K562 (cell line): Measurements from ENCODE around the gene ASMTL. TPM values are rescaled to one million over a fixed set of nuclear protein-coding genes. Genes with fewer than 3 reads are reported as not detected.

Source experiments
- ATAC-seq: fragments of 200-7000 bp; cut with Tn5 transposase; 3 replicates; pipeline ENCODE4 v1.9.1; 2020; ENCODE audit warnings: moderate library complexity
- BruUV-seq: library from RNA; stranded (reverse); fragments of 400-500 nt; replicated peaks from 2 replicates; lab custom pipeline; 2021; lab: Mats Ljungman, UMichigan
- CTCF ChIA-PET: fragments of 300-600 bp; formaldehyde crosslinking; extraction: SDS; loops from one replicate; lab custom pipeline; 2021; ENCODE audit warnings: low intra/inter-chr PET ratio; lab: Yijun Ruan, JAX
- POLR2A ChIA-PET: fragments of 300-600, 350-650 bp; sonication (Branson Sonifier 250); formaldehyde crosslinking; extraction: SDS; loops from one replicate; lab custom pipeline; 2021; ENCODE audit warnings: antibody characterized with exemption, inconsistent platforms; lab: Yijun Ruan, JAX
- DNase-seq, 4 experiments: peaks; one replicate each; pipeline versions ENCODE4 v3.0.0 to v3.0.0-alpha.2; 2011 to 2018; ENCODE audit warnings: low spot score in 3 of 4, mixed read lengths in 3 of 4; ENCODE audit errors: extremely low read depth in 1 of 4
- FAIRE-seq: peaks from 2 replicates; lab custom pipeline; 2011; peaks lifted over from hg19 to GRCh38; lab: Jason Lieb, UNC
- H2AFZ ChIP-seq: 2 replicates; pipeline ENCODE4 v1.6.0; 2011; ENCODE audit warnings: low read depth, low read length, control low read depth, inconsistent platforms
- H3K27ac ChIP-seq: fragments of 200-600 bp; 3 replicates; pipeline ENCODE4 v1.8.0; 2011; ENCODE audit warnings: low read depth, mild to moderate bottlenecking, control low read depth, inconsistent platforms, low read length, moderate library complexity, mixed read lengths; ENCODE audit errors: extremely low read depth
- H3K27me3 ChIP-seq, 2 experiments: fragments of 300-600 bp in 1 of 2; 2 replicates in 1 of 2; 3 replicates in 1 of 2; pipeline versions ENCODE4 v1.6.0 to v1.8.0; 2011; ENCODE audit warnings: inconsistent platforms in 2 of 2, low read length in 2 of 2, mild to moderate bottlenecking in 1 of 2, mixed read lengths in 1 of 2, moderate library complexity in 1 of 2; ENCODE audit not compliant: control insufficient read depth in 2 of 2, insufficient read depth in 2 of 2
- H3K36me3 ChIP-seq: fragments of 300-600 bp; 3 replicates; pipeline ENCODE4 v1.8.0; 2011; ENCODE audit warnings: mild to moderate bottlenecking, low read length, inconsistent platforms; ENCODE audit not compliant: control insufficient read depth, insufficient read depth
- H3K4me1 ChIP-seq, 2 experiments: fragments of 200-600 bp in 1 of 2; replicated peaks in 1 of 2; 2 replicates in 1 of 2; 3 replicates in 1 of 2; pipeline versions ENCODE4 v1.5.1 to v1.8.0; 2011; ENCODE audit warnings: inconsistent platforms in 2 of 2, low read length in 2 of 2, mild to moderate bottlenecking in 1 of 2, mixed read lengths in 1 of 2, moderate library complexity in 1 of 2; ENCODE audit not compliant: control insufficient read depth in 2 of 2, insufficient read depth in 2 of 2
- H3K4me2 ChIP-seq: 2 replicates; pipeline ENCODE4 v1.6.1; 2011; ENCODE audit warnings: low read length, control low read depth, inconsistent platforms, mixed read lengths; ENCODE audit not compliant: insufficient read depth
- H3K4me3 ChIP-seq: fragments of 200-600 bp; sonication (generic), shearing (Covaris generic); 2 replicates; pipeline ENCODE4 v1.5.1; 2016; ENCODE audit warnings: control low read depth, inconsistent platforms
- H3K79me2 ChIP-seq: fragments of 200-600 bp; 3 replicates; pipeline ENCODE4 v1.8.0; 2011; ENCODE audit warnings: low read length, inconsistent platforms; ENCODE audit not compliant: control insufficient read depth, insufficient read depth
- H3K9ac ChIP-seq, 2 experiments: 2 replicates each; pipeline versions ENCODE4 v1.6.0 to v1.6.1; 2011; ENCODE audit warnings: low read depth in 2 of 2, low read length in 2 of 2, control low read depth in 1 of 2, inconsistent platforms in 1 of 2, mild to moderate bottlenecking in 1 of 2, mixed read lengths in 1 of 2; ENCODE audit not compliant: insufficient read depth in 1 of 2
- H3K9me1 ChIP-seq: one replicate; pipeline ENCODE4 v1.6.0; 2011; ENCODE audit warnings: inconsistent platforms, mild to moderate bottlenecking, low read length, moderate library complexity; ENCODE audit not compliant: control insufficient read depth, insufficient read depth
- H3K9me3 ChIP-seq: replicated peaks from 2 replicates; pipeline ENCODE4 v1.5.1; 2011; ENCODE audit warnings: low read depth, low read length, inconsistent platforms; ENCODE audit not compliant: control insufficient read depth, insufficient read depth
- H4K20me1 ChIP-seq: replicated peaks from 2 replicates; pipeline ENCODE4 v1.6.1; 2011; ENCODE audit warnings: low read length, inconsistent platforms, mixed read lengths; ENCODE audit not compliant: control insufficient read depth, insufficient read depth
- ASH1L ChIP-seq: fragments of 450-650 bp; IDR thresholded peaks from 2 replicates; pipeline ENCODE4 v1.6.1; 2018; ENCODE audit warnings: borderline replicate concordance, mild to moderate bottlenecking, low read depth; ENCODE audit not compliant: partially characterized antibody
- ATF1 ChIP-seq, 2 experiments: fragments of 450-650 bp in 1 of 2; IDR thresholded peaks; 2 replicates each; pipeline ENCODE4 v1.6.1; 2016; ENCODE audit warnings: missing compliant biosample characterization in 1 of 2, missing genetic modification characterization in 1 of 2
- BMI1 ChIP-seq: fragments of 150-350 bp; IDR thresholded peaks from 2 replicates; pipeline ENCODE4 v1.6.1; 2014; ENCODE audit warnings: low read length
- CBX8 ChIP-seq: fragments of 200-600 bp; sonication (generic); IDR thresholded peaks from 2 replicates; pipeline ENCODE4 v1.6.1; 2012; ENCODE audit warnings: borderline replicate concordance, mixed run types, low read depth, mild to moderate bottlenecking, moderate library complexity, mixed read lengths, low read length, control low read depth, inconsistent platforms; ENCODE audit not compliant: poor library complexity, severe bottlenecking; ENCODE audit errors: extremely low read depth
- LCOR ChIP-seq: sonication (generic); formaldehyde crosslinking; IDR thresholded peaks from 2 replicates; pipeline ENCODE4 v1.8.0; 2022; ENCODE audit warnings: mild to moderate bottlenecking, missing genetic modification reagents
- MAFF ChIP-seq: IDR thresholded peaks from 2 replicates; pipeline ENCODE4 v1.6.1; 2012; ENCODE audit warnings: low read length, improper control_type of control experiment
- NFIX ChIP-seq: fragments of 250-450 bp; sonication (Bioruptor Pico); IDR thresholded peaks from 2 replicates; pipeline ENCODE4 v1.4.0; 2020; ENCODE audit warnings: low read depth, mild to moderate bottlenecking, moderate library complexity
- NR2F6 ChIP-seq: fragments of 450-650 bp; formaldehyde crosslinking; IDR thresholded peaks from 2 replicates; pipeline ENCODE4 v1.4.0; 2020; ENCODE audit warnings: mild to moderate bottlenecking
- PHTF2 ChIP-seq: fragments of 250-450 bp; sonication (Bioruptor Pico); IDR thresholded peaks from 2 replicates; pipeline ENCODE4 v1.5.0; 2021; ENCODE audit warnings: mild to moderate bottlenecking
- POLR2H ChIP-seq: IDR thresholded peaks from 2 replicates; pipeline ENCODE4 v1.6.1; 2016; ENCODE audit warnings: missing genetic modification characterization, low read depth, mild to moderate bottlenecking, control low read depth, missing compliant biosample characterization, moderate library complexity
- RFX1 ChIP-seq: fragments of 450-650 bp; IDR thresholded peaks from 2 replicates; pipeline ENCODE4 v1.6.1; 2016; ENCODE audit warnings: mild to moderate bottlenecking, moderate library complexity
- SAFB2 ChIP-seq: fragments of 200-400 bp; formaldehyde crosslinking; IDR thresholded peaks from 2 replicates; pipeline ENCODE4 v1.6.1; 2018; ENCODE audit warnings: borderline replicate concordance, low read length, low read depth, moderate library complexity; ENCODE audit not compliant: severe bottlenecking
- U2AF1 ChIP-seq: fragments of 200-400 bp; formaldehyde crosslinking; optimal IDR thresholded peaks from 2 replicates; pipeline ENCODE3; 2017; ENCODE audit warnings: mild to moderate bottlenecking, low read depth, low read length, moderate library complexity
- ZBTB7A ChIP-seq: IDR thresholded peaks from 2 replicates; pipeline ENCODE4 v1.6.1; 2011; ENCODE audit warnings: low read depth, mild to moderate bottlenecking, low read length, moderate library complexity, borderline replicate concordance; ENCODE audit not compliant: control insufficient read depth
- ZNF224 ChIP-seq: sonication (generic); formaldehyde crosslinking; IDR thresholded peaks from 2 replicates; pipeline ENCODE4 v1.8.0; 2022; ENCODE audit warnings: mild to moderate bottlenecking, missing genetic modification reagents
- ZNF311 ChIP-seq: fragments of 250-450 bp; sonication (Bioruptor Pico); IDR thresholded peaks from 2 replicates; pipeline ENCODE4 v1.4.0; 2020; ENCODE audit warnings: mild to moderate bottlenecking, moderate library complexity
- WGBS: fragments of 100-300 bp; shearing (Covaris generic); methylation state at CpG from one replicate; pipeline ENCODE4 v1.1.6; 2016; ENCODE audit warnings: low coverage, mixed read lengths; ENCODE audit not compliant: insufficient coverage; ENCODE audit errors: missing lambda C conversion rate; 5-methylcytosine and 5-hydroxymethylcytosine counted together
- in situ Hi-C: fragments of 300-500 bp; cut with MboI; formaldehyde crosslinking; loops from 4 replicates; pipeline ENCODE4 v1.15.0; 2018; ENCODE audit warnings: inconsistent platforms, mixed read lengths
- intact Hi-C: fragments of 100-400 bp; cut with micrococcal nuclease; formaldehyde crosslinking; loops from 2 replicates; pipeline ENCODE4 v1.14.2; 2022
- polyA plus RNA-seq, 8 experiments: library from polyadenylated mRNA; depleted of rRNA in 4 of 8; stranded (reverse) in 5 of 8; unstranded in 3 of 8; fragments of >200 nt; fragmentation: Nextera tagmentation in 2 of 8; fragmentation: Illumina TruSeq in 1 of 8; extraction: Ambion mirVana in 2 of 8; extraction: Trizol in 1 of 8; gene quantifications; 2 replicates each; pipeline versions ENCODE4 v1.2.1 to v1.2.3, GENCODE V29; 2011 to 2014; ENCODE audit warnings: inconsistent platforms in 1 of 8, missing spikeins in 1 of 8
- total RNA-seq, 7 experiments: library from RNA; depleted of rRNA in 6 of 7; stranded (reverse); fragments of >200 nt in 6 of 7; fragmentation: Illumina TruSeq in 2 of 7; extraction: Trizol in 2 of 7; gene quantifications; 2 replicates each; pipeline versions ENCODE4 v1.2.1 to v1.2.3, GENCODE V29; 2011 to 2021; ENCODE audit warnings: low replicate concordance in 1 of 7

Gene ASMTL
- total and polyA plus RNA-seq, 9 of the 15 experiments (the other 6 are each of a cell fraction or from before 2014, with no cell fraction given), result 0.56 to 20.6 (median 7.6) TPM

- CTCF ChIA-PET, result no interaction called here
- Histone ChIP-seq H4K20me1 (no peaks in the 10 kb centered on the region), H3K4me3 (no peak overlapping the region), H2AFZ (no peak overlapping the region), H3K36me3 (peaks cover 11% of the 10 kb centered on the region; the same call in 2 of the 3 replicates), H3K4me1 (peaks cover 0 to 9% of the 10 kb centered on the region in 2 experiments; a peak in 2 of 5 replicates), H3K9me3 (no peaks in the 10 kb centered on the region; the same call in 1 of the 2 replicates), H3K4me2 (no peak overlapping the region), H3K27ac (no peak overlapping the region), H3K9ac (no peak overlapping the region), H3K9me1 (no peaks in the 10 kb centered on the region), H3K27me3 (no peaks in the 10 kb centered on the region), H3K79me2 (no peaks in the 10 kb centered on the region)
- in situ Hi-C loops, result no loop called here
- no peak for TF ChIP-seq ZNF311
- TF ChIP-seq CBX8, result no peak
- TF ChIP-seq SAFB2, result no peak
- TF ChIP-seq ZBTB7A, result no peak
- POLR2A ChIA-PET, result no interaction called here
- DNase-seq, result no peak
- no peak for ATAC-seq
- WGBS, result 50% methylated on average over 2 of the region's 9 CpGs
- intact Hi-C loops, result no loop called here
- BruUV-seq, result no TSS peak
- FAIRE-seq, result no peak
These were observed 28.4 kb downstream of the ASMTL start for GRCh38 chrX:1424147-1424851.

GRCh38 chrX:1423215-1423614, 29.5 kb downstream of the ASMTL start:
- no peak overlapping the region for H2AFZ ChIP-seq
- intact Hi-C loops (no loop called here), in situ Hi-C loops (no loop called here)
- FAIRE-seq (no peak), ATAC-seq (no peak), DNase-seq (no peak)
- no peaks in the 10 kb centered on the region for H3K27me3 ChIP-seq
- ChIA-PET POLR2A (no interaction called here), CTCF (no interaction called here)
- BruUV-seq, result no TSS peak
- peaks cover 11% of the 10 kb centered on the region; the same call in 2 of the 3 replicates for H3K36me3 ChIP-seq
- H4K20me1 ChIP-seq, result no peaks in the 10 kb centered on the region
- H3K9ac ChIP-seq, result no peak overlapping the region
- no peaks in the 10 kb centered on the region; the same call in 1 of the 2 replicates for H3K9me3 ChIP-seq
- H3K27ac ChIP-seq, result no peak overlapping the region
- no peak overlapping the region for H3K4me2 ChIP-seq
- WGBS, result 86% methylated on average over 1 of the region's 2 CpGs
- H3K4me1 ChIP-seq, result peaks cover 0 to 9% of the 10 kb centered on the region in 2 experiments; a peak in 2 of 5 replicates
- H3K79me2 ChIP-seq, result no peaks in the 10 kb centered on the region
- no peaks in the 10 kb centered on the region for H3K9me1 ChIP-seq
- TF ChIP-seq ZNF224 (CRISPR knock-in tag) (no peak), LCOR (no peak), MAFF (no peak), NFIX (CRISPR knock-in tag) (no peak), NR2F6 (CRISPR knock-in tag) (no peak), RFX1 (no peak), U2AF1 (no peak), ASH1L (no peak), PHTF2 (CRISPR knock-in tag) (no peak), BMI1 (no peak), ATF1 (CRISPR knock-in tag; IDR thresholded peaks at IDR 0.05) (no peak), ATF1 (tag; IDR thresholded peaks at IDR 0.05) (no peak), POLR2H (tag) (no peak)
- no peak overlapping the region for H3K4me3 ChIP-seq
